Central memory CD4-positive, alpha-beta T cell (primary cell): ENCODE results near the gene GABRG3.

ENCODE experiments used
- DNase-seq: peaks from one replicate; pipeline ENCODE4 v3.0.0; 2022

GABRG3 gene

DNA sequence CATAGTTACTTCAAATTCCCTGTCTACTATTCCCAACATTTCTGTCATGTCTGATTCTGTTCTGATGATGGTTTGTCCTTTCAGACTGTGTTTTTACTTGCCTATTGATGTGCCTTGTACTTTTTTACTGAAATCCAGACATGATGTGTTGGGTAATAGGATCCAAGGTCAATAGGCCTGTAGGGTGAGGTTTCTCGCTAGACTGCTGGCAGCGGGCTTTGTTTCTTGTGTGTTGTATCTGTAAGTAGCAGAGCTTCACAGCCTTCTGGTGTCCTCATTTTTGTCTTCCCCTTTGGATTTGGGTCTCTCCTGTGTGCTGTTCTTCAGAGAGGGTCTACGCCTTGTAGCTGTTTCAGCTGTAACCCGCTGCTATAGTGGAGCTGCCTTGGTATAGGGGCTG lies 140.3 kb downstream of the GABRG3 start:
- DNase-seq = no peak

DNA sequence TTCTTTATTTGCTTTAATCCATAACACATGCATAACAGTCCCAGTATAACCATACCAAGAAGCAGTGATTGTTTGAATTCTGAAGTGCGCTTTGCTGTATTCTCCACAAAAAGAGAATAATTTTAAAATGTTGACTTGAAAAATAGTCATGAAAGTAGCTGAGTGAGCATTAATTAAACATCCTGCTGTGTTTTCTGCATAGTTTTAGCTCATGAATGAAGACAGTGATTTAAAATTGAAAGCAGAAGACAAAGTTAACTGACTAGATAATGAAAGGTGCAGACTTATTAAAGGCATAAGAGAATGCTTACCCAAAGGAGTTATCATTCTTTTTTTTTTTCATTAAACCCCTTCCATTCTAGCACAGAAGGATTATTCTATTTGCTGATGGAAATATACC lies 143.5 kb downstream of the GABRG3 start:
- no peak for DNase-seq

DNA sequence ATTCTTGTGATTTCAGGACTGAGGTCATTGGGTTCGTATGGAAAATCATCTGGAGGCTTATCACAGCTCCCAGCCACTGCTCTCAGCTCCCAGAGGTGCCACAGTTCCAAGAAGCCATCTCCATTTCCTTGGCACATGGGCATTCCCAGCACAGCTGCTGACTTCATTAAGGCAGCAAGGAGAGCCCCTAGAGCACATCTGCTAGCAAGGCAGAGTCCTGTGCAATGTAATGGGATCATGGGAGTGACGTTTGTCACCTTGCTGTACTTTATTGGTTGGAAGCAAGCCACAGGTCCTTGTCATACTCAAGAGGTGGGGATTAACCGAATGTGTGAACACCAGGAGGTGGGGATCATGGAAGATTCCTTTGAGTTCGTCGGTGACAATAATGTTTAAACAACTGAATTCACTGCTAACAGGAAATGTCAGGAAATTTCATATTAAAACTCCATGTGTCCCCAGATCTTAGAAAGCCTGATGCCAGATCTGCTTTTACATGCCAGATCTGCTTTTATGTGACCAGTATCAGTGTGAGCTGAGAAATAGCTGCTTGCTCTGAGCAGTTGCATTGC lies 148.8 kb downstream of the GABRG3 start:
- no peak for DNase-seq

DNA sequence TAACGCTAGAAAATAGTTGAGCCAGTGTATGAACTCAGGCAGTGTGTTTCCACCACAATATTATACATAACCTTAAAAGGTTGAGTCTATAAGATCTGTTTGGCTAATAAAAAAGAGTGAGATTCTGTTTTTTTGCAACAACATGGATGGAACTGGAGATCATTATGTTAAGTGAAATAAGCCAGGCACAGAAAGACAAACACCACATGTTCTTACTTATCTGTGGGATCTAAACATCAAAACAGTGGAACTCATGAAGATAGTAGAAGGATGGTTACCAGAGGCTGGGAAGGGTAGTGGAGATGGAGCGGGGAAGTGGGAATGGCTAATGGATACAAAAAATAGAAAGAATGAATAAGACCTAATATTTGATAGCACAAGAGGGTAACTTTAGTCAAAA lies 150.7 kb downstream of the GABRG3 start:
- no peak for DNase-seq

DNA sequence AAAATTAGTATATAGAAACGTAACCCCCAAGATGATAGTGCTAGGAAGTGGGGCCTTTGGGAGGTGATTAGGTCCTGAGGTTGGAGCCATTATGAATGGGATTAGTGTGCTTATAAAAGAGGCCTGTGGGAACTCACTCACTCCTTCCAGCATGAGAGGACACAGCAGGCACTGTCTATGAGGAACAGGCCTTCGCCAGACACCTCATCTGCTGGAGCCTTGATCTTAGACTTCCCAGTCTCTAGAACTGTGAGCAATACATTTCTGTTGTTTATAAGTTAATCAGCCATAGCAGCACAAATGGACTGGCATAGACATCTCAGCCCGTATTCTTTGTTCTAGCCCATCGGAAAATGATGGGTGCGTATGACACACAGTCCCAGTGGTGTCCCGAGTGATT lies 152.3 kb downstream of the GABRG3 start:
- DNase-seq = no peak

DNA sequence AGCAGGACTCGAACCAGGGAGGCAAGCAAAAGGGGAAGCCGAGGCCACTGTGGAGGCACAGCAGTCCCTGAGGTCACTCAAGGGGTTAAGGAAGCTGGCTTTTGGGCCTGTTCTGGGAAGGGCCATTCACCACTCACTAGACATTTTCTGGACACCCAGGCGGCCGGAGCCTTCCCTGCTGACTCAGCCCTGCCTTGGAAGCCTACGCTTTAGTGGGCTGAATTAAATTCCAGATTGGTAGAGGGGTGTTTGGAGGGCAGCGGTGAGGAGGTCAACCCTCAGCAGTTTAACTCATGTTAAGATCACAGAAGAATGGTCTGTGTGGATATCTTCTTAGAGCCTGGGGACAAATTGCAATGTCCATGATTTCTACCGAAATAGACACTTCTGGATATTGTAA lies 152.8 kb downstream of the GABRG3 start:
- DNase-seq = no peak

DNA sequence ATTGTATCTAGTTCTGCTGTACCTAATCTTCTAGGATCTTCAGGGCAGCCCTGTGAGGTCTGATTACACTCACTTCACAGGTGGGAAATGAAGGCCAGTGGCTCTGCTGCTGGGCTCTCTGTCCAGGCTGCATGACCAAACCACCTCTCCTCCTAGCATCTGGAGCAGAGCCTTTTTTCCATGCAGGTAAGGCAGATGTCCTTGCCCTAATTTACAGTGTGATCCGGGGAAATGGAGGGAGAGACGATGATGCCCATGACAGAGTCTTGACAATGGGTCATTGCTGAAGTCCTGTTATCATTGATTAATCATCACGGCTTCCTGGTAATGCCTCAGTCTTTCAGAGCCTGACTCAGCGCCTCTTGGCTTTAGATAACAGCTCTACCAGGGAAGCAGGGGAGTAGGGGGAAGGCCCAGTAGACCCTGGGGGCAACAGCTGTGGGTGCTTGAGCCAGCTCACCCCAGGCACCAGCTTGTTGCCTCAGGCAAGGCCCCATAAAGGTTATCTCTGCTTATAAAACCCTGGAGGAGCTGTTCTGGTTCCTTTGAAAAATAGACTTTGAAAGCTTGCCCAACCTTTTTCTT lies 153.4 kb downstream of the GABRG3 start:
- DNase-seq = no peak

DNA sequence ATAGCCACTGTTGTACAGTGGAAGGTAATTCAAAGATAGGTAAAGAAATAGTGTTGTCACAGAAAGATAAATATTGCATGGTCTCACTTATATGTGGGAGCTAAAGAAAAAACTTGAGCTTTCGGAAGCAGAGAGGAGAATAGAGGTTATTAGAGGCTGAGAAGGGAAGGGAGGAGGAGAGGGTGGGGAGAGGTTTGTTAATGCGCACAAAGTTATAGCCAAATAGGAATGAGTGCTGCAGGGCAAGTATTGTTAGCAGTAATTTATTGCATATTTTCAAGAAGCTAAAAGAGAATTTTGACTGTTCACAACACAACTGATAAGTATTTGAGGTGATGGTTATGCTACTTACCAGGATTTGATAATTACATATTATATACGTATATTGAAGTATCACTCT lies 154.2 kb downstream of the GABRG3 start:
- DNase-seq = no peak

DNA sequence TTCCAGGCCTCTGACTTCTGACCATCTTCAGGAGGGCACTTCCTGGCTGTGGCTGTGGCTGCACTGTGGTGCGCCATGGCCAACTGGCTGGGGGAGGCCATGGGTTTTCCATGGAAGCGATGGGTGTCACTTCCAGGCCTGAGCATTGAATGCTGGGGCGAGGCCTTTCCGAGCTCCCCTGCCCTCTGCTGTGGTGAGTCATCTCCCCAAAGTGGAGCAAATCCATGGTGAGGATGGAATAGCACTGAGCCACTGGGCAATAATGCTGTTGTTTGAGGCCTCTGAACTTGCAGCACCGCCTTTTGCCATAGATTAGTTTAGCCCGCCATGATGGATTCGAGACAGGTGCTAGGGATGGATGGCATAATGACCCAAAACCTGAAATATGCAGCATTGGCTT lies 155.5 kb downstream of the GABRG3 start:
- no peak for DNase-seq

DNA sequence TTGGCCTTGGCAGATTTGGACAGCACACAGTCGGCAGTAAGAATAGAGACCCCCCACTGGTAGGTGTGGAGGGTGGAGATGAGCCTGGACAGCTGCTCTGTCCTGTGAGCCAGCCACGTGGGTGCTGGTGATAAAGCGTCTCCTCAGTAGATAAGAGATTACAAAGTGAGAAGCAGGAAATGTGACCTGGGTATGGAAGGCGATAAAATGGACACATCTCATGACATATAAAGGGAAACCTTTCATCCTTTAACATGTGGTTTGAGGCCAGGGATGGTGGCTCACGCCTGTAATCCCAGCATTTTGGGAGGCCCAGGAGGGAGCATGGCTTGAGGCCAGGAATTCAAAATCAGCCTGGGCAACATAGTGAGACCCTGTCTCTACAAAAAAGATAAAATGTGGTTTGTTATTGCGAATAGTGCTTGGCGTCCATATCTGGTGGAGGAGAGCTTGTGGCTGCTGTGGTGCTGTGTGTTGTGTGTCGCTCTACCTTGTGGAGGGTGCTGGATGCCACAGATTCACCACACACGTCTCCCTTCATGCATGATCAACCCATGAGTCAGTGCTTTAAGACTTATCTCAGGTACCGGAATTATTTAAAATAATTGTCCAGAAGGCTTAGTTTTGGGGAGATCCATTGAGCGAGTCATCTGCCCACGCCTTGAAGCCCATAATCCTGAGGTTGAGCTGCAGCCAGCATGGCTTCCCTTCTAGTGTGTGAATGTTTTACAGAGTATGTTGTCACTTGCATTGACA lies 157.0 kb downstream of the GABRG3 start:
- no peak for DNase-seq

DNA sequence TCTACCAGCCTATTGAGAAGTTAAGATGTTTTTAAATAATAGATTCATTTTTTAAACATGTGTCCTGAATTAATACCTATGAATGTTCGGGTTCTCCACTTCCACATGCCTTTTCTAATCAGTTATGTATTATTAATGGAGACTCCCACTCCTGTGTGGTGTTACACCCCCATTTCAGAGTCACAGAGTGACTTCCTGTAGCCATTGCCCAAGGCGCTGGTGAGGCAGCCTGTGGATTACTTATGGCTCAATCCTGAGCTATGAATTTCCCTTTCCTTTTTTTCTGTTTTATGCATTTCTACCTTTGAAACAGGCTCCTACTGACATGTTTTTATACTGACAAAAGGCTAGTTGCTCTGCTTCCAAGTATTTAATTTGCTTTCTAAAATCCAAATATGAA lies 162.3 kb downstream of the GABRG3 start:
- no peak for DNase-seq

DNA sequence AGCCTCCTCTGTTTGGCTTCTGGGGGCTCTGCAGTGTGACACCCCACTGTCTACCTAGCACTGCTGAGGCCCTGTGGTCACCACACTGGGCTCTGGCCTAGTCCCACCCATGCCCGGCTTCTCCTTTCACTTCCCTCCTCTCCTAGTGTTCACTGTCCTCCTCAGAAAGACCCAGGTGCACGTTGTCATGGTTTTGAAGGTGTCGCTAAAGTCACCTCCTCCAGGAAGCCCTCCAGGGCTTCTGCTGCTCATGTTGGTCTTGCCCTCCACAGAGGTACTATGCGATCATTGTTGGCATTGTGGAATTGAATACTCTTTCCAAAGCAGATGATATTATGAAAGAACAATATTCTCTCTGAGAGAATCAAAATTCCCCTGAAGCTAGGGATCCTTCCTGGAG lies 163.5 kb downstream of the GABRG3 start:
- DNase-seq = no peak

DNA sequence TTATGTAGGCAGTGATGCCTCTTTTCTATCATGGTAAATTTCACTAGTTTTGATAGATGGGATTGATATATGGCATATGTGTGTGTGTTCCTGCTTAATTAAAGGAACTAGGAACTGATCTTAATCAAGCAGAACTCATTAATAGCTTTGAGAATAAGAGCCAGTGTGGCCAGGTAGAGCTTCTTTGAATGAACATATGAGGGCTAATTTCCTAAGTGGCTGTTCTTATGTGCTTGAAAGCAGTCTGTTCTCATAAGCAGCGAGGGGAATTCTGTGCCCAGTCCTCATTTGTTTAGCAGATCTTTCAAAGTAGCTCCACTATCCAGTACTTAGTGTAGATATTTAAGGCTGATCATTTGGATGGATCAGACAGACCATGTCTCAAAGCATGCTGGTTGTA lies 164.2 kb downstream of the GABRG3 start:
- no peak for DNase-seq

DNA sequence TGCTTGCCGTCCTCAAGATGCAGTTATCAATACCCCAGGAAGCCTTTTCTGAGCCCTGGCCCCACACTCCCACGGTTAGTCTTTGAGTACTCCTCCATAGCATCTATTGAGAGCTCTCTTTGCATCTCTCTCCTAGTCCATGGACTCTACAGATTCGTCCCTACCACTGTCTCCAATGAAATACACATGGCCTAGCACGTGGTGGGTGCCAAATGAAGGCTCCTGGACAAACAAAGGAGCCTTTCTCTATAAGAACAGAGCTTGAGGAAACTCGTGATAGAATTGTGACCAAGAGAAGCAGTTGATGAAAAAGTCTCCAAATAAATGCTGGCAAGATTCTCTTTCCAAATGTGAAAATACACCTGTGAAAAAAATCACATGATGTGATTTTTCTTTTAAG lies 166.1 kb downstream of the GABRG3 start:
- DNase-seq = no peak

DNA sequence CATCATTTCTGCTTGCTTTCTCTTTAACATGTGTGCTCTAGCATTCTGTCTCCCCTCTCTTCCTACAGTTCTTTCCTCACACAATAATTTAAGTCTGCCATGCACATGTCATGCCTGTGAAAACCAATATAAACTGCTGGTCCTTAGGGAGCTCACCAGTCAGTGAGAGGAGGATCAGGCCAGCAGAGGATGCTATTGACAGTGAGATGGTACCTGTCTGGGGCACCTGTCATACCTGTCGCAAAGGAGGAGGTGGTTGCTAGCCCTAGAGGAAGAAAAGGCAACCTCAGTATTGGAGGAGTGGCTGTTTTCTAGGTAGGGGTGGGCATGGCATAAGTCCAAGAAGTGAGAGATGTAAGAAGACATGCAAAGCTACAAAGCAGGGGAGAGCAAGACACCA lies 194.6 kb downstream of the GABRG3 start:
- no peak for DNase-seq

DNA sequence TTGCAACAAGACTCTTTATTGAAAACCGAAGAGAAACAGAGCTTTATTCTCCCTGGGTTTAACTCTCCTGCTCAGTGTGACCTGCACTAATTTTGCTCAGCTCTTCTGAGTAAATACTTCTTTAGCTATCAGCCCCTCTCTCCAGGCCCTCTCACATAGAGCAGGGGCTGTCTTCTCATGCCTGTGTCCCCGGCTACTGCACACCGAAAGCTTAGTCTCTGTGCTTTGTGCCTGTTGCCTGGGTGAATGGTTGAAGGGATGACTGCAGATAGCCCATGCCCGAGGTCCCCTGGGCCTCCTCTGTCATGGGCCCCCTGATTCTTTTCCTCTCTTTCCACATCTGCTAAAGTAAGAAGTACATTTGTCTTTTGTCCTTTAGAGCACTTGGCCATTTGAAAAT lies 195.9 kb downstream of the GABRG3 start:
- no peak for DNase-seq

DNA sequence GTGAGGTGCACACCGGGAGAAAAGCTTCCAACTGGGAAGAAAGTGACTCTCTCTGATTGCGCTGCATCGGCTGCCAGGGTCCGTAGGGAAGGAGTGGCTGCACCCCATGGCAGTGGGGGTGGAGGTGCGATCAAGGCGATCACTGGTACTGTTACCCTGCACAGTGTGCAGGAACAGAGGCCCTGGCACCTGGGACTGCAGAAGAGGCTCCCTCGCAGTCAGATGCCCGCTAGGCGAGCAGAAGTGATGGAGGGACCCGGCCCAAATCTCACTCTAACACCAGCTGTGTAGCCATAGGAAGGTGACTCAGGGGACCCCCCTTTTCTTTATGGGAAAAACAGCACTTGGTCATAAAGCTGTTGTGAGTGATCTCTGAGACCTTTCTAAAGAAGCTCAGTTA lies 196.8 kb downstream of the GABRG3 start:
- DNase-seq = no peak

DNA sequence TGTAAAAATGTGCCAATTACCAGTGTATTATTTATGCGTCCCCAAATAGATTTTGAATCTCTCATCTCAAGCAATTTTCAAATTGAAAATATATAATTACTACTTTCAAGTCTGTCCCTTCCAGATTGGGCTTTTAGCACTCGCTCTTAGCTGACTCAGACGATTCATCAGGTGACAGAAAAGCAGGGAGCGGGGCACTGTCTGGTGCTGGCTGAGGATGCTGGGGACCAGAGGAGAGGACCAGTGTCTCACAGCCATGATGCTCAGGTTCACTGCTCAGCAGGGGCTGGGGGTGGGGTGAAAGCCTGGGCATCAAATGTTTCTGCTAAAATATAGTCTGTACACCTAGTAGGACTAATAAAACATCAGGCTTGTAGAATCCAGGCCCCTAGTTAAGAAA lies 199.9 kb downstream of the GABRG3 start:
- DNase-seq = no peak

DNA sequence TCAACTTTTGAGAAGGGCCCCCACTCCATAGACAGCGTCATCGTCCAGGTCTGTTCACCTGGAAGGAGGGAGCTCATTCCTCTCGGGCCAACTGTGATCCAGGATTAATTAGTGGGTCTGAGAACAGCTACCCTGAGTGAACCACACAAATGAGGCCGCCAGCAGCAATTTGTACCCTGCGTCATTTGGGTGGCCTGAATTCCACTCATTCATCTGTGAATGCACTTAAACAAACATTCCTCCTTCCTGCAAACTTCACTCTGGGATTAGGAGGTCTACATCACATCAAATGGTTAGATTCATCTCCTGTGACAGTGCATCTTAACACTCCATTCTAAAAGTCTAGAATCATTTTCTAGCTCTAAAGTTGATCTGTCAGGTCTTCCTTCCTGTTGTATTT lies 201.8 kb downstream of the GABRG3 start:
- no peak for DNase-seq

DNA sequence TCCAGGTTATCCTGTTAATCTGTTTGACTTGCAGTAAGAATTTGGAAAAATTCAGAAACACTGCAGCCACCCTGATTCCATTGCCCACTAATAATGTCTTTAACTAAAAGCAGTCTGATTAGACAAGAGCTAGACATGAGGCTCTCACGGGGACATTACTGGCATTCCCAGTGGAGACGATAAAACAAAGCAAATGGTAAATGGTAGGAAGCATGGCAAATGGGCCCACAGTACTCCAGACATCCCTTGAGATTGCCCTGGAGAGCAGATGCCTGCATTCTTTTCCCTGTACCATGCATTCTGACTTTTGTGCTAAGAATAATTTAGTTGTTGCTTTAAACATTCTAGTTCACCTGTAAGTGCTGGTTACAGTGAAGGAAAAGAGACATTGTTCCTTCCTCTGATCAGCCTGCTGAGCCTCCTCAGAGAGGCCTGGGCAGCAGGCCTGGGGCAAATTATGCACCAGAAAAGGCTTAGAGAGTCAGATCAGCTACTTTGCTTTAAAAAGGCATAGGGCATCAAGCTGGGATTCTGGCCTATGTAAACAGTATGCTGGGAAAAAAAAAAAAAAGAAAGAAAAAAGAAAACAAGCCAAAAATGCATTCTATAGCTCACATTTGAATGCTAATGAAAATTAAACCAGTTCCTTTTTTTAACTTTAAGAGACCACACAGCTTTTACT lies 204.6 kb downstream of the GABRG3 start:
- no peak for DNase-seq

DNA sequence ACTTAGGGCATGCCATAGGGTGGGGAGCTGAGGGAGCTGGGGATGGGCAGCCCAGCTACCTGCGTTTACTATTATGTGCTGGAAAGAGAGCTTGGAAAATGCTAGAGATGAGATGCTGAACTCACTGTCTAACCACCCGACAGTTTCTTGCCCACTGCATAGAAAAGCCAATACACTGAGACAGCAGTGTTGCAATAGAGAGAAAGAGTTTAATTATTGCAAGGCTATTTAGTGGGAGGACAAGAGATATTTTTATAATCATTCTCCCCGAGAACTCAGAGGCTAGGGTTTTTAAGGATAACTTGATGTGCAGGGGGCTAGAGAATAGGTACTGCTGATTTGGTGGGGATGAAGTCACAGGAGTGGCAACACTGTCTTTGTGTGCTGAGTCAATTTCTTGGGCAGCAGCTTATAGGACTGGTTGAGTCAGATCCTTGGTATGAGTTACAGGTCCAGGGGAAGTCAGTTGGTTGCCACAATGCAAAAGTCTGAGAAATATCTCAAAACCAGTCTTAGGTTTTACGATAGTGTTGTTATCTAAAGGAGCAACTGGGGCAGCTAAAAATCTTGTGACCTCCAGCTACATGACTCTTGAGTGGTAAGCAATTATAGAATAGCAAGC lies 205.9 kb downstream of the GABRG3 start:
- DNase-seq = no peak

DNA sequence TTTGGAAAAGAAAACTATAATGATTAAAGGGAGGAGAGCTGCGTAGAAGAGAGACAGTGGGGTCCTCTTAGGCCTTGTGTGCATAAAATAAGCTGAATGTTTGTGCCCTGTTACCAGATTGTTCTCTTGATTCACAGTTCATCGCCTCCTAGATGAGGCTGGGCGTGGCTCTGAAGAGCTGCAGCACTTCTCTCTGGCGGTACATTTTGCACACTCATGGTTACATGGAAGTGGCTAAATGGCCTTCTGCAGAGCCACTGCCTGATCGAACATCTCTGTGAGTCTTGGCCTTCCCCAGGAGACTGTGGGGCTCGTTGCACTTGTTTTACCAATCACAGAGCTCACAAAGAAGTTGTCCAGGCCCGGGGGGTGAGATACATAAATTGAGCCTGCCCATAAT lies 208.8 kb downstream of the GABRG3 start:
- DNase-seq = no peak

DNA sequence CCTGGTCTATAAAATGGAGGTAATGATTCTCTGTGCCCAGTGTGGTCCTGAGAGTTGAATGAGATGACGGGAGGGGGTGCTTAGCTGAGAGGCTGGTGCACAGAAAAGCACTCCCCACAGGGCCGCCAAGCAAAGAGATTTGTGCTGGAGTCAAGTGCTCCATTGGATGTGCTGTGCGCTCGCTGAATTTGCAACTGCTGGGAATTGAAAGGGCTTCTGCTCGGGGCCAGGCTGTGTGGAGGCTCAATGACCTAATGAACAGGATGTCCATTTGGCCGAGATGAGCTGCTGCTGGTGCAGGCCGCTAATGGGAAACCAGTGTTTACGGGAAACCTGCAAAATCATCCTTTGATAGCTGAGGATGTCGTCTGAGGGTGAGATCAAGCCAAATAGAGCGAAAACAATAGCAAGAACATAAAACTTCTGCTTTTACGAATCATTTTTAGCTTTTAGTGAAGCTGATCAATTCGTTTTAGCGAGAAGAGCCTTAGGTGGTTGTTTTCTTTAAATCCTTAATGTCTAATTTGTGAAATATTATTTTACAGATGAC lies 211.7 kb downstream of the GABRG3 start:
- DNase-seq = no peak
